ENCODE measurements around the gene CDH4. TPM values are rescaled to one million over a fixed set of nuclear protein-coding genes. Genes with fewer than 3 reads are reported as not detected.

Gene CDH4
- total and polyA plus RNA-seq, 5 donors from 2014 or later: 0.07 to 0.69 (median 0.49) TPM; not detected in 1

GRCh38 chr20:61411743-61412142, 159.7 kb downstream of the CDH4 start:
- H3K36me3 ChIP-seq (ENCODE audit: control insufficient read depth, insufficient read depth, low read length): no peaks in the 10 kb centered on the region
- no peaks in the 10 kb centered on the region for H3K4me1 ChIP-seq (ENCODE audit: control insufficient read depth, insufficient read depth, low read length, poor library complexity, severe bottlenecking)
- H3K4me1 Mint-ChIP-seq: peaks cover 0 to 5% (median 0%) of the 10 kb centered on the region in 4 donors
- no peaks in the 10 kb centered on the region for H3K9me3 ChIP-seq (ENCODE audit: control insufficient read depth in 2 of 2, low read length in 2 of 2)
- DNase-seq (no peak), ATAC-seq (ENCODE audit: low read depth in 2 of 2) (no peak)
- H3K4me3 ChIP-seq (ENCODE audit: low read depth, low read length): no peak overlapping the region
- no peaks in the 10 kb centered on the region for H3K27me3 Mint-ChIP-seq
- H3K27me3 ChIP-seq (ENCODE audit: control insufficient read depth, insufficient read depth, low read length): no peaks in the 10 kb centered on the region
- no peak overlapping the region for H3K27ac Mint-ChIP-seq
- no peaks in the 10 kb centered on the region for H3K36me3 Mint-ChIP-seq
- no peak overlapping the region for H3K27ac ChIP-seq (ENCODE audit: insufficient read depth, low read length, poor library complexity, severe bottlenecking)
- peaks cover 0 to 2% (median 0%) of the 10 kb centered on the region in 7 donors for H3K9me3 Mint-ChIP-seq
- no peak overlapping the region for H3K4me3 Mint-ChIP-seq

- ATAC-seq (ENCODE audit: low read depth in 2 of 2): no peak
- H3K36me3 Mint-ChIP-seq: no peaks in the 10 kb centered on the region
- no peaks in the 10 kb centered on the region for H3K27me3 ChIP-seq (ENCODE audit: control insufficient read depth, insufficient read depth, low read length)
Measured at GRCh38 chr20:61413752-61414151, 161.7 kb downstream of the CDH4 start.

GRCh38 chr20:61414455-61414991, 162.5 kb downstream of the CDH4 start:
- peaks cover 0 to 5% (median 0%) of the 10 kb centered on the region in 4 donors for H3K4me1 Mint-ChIP-seq
- H3K9me3 Mint-ChIP-seq: peaks cover 0 to 1% (median 0%) of the 10 kb centered on the region in 7 donors
- H3K4me1 ChIP-seq (ENCODE audit: control insufficient read depth, insufficient read depth, low read length, poor library complexity, severe bottlenecking): no peaks in the 10 kb centered on the region
- H3K9me3 ChIP-seq (ENCODE audit: control insufficient read depth in 2 of 2, low read length in 2 of 2): no peaks in the 10 kb centered on the region
- no peaks in the 10 kb centered on the region for H3K36me3 ChIP-seq (ENCODE audit: control insufficient read depth, insufficient read depth, low read length)
- no peaks in the 10 kb centered on the region for H3K36me3 Mint-ChIP-seq
- no peaks in the 10 kb centered on the region for H3K27me3 ChIP-seq (ENCODE audit: control insufficient read depth, insufficient read depth, low read length)
- ATAC-seq (ENCODE audit: low read depth in 2 of 2): no peak
- H3K4me3 Mint-ChIP-seq: no peak overlapping the region
- no peak overlapping the region for H3K4me3 ChIP-seq (ENCODE audit: low read depth, low read length)
- no peaks in the 10 kb centered on the region for H3K27me3 Mint-ChIP-seq
- H3K27ac Mint-ChIP-seq: no peak overlapping the region
- no peak overlapping the region for H3K27ac ChIP-seq (ENCODE audit: insufficient read depth, low read length, poor library complexity, severe bottlenecking)
- no peak for DNase-seq

More at GRCh38 chr20:61413752-61414151, 161.7 kb downstream of the CDH4 start:
- H3K27ac ChIP-seq (ENCODE audit: insufficient read depth, low read length, poor library complexity, severe bottlenecking): no peak overlapping the region
- Mint-ChIP-seq H3K4me3 (no peak overlapping the region), H3K27me3 (no peaks in the 10 kb centered on the region), H3K9me3 (peaks cover 0 to 1% (median 0%) of the 10 kb centered on the region in 7 donors), H3K4me1 (peaks cover 0 to 5% (median 0%) of the 10 kb centered on the region in 4 donors), H3K27ac (no peak overlapping the region)
- DNase-seq: no peak
- H3K4me3 ChIP-seq (ENCODE audit: low read depth, low read length): no peak overlapping the region
- no peaks in the 10 kb centered on the region for H3K36me3 ChIP-seq (ENCODE audit: control insufficient read depth, insufficient read depth, low read length)
- H3K9me3 ChIP-seq (ENCODE audit: control insufficient read depth in 2 of 2, low read length in 2 of 2): no peaks in the 10 kb centered on the region
- H3K4me1 ChIP-seq (ENCODE audit: control insufficient read depth, insufficient read depth, low read length, poor library complexity, severe bottlenecking): no peaks in the 10 kb centered on the region

GRCh38 chr20:61416546-61416945, 164.5 kb downstream of the CDH4 start:
- Mint-ChIP-seq H3K27me3 (no peaks in the 10 kb centered on the region), H3K4me1 (peaks cover 0 to 5% (median 0%) of the 10 kb centered on the region in 4 donors), H3K36me3 (no peaks in the 10 kb centered on the region), H3K4me3 (no peak overlapping the region), H3K9me3 (peaks cover 0 to 2% (median 0%) of the 10 kb centered on the region in 7 donors), H3K27ac (no peak overlapping the region)
- Histone ChIP-seq H3K4me3 (ENCODE audit: low read depth, low read length) (no peak overlapping the region), H3K36me3 (ENCODE audit: control insufficient read depth, insufficient read depth, low read length) (no peaks in the 10 kb centered on the region), H3K27me3 (ENCODE audit: control insufficient read depth, insufficient read depth, low read length) (no peaks in the 10 kb centered on the region), H3K9me3 (ENCODE audit: control insufficient read depth in 2 of 2, low read length in 2 of 2) (no peaks in the 10 kb centered on the region), H3K4me1 (ENCODE audit: control insufficient read depth, insufficient read depth, low read length, poor library complexity, severe bottlenecking) (no peaks in the 10 kb centered on the region), H3K27ac (ENCODE audit: insufficient read depth, low read length, poor library complexity, severe bottlenecking) (no peak overlapping the region)
- DNase-seq (no peak), ATAC-seq (ENCODE audit: low read depth in 2 of 2) (no peak)

GRCh38 chr20:61417221-61417941, 165.3 kb downstream of the CDH4 start:
- no peaks in the 10 kb centered on the region for H3K4me1 ChIP-seq (ENCODE audit: control insufficient read depth, insufficient read depth, low read length, poor library complexity, severe bottlenecking)
- no peak for DNase-seq
- no peaks in the 10 kb centered on the region for H3K9me3 ChIP-seq (ENCODE audit: control insufficient read depth in 2 of 2, low read length in 2 of 2)
- no peaks in the 10 kb centered on the region for H3K36me3 Mint-ChIP-seq
- H3K27ac Mint-ChIP-seq: no peak overlapping the region
- peaks cover 0 to 5% (median 0%) of the 10 kb centered on the region in 4 donors for H3K4me1 Mint-ChIP-seq
- H3K4me3 Mint-ChIP-seq: no peak overlapping the region
- no peaks in the 10 kb centered on the region for H3K36me3 ChIP-seq (ENCODE audit: control insufficient read depth, insufficient read depth, low read length)
- peaks cover 0 to 2% (median 0%) of the 10 kb centered on the region in 7 donors for H3K9me3 Mint-ChIP-seq
- H3K27me3 Mint-ChIP-seq: no peaks in the 10 kb centered on the region
- H3K27ac ChIP-seq (ENCODE audit: insufficient read depth, low read length, poor library complexity, severe bottlenecking): no peak overlapping the region
- no peaks in the 10 kb centered on the region for H3K27me3 ChIP-seq (ENCODE audit: control insufficient read depth, insufficient read depth, low read length)
- no peak for ATAC-seq (ENCODE audit: low read depth in 2 of 2)
- no peak overlapping the region for H3K4me3 ChIP-seq (ENCODE audit: low read depth, low read length)

GRCh38 chr20:61419010-61419409, 166.9 kb downstream of the CDH4 start:
- no peak overlapping the region for H3K27ac ChIP-seq (ENCODE audit: insufficient read depth, low read length, poor library complexity, severe bottlenecking)
- Mint-ChIP-seq H3K27me3 (no peaks in the 10 kb centered on the region), H3K4me3 (no peak overlapping the region), H3K36me3 (no peaks in the 10 kb centered on the region), H3K27ac (no peak overlapping the region), H3K9me3 (peaks cover 0 to 2% (median 0%) of the 10 kb centered on the region in 7 donors), H3K4me1 (peaks cover 0 to 5% (median 0%) of the 10 kb centered on the region in 4 donors)
- no peak overlapping the region for H3K4me3 ChIP-seq (ENCODE audit: low read depth, low read length)
- H3K36me3 ChIP-seq (ENCODE audit: control insufficient read depth, insufficient read depth, low read length): no peaks in the 10 kb centered on the region
- no peak for ATAC-seq (ENCODE audit: low read depth in 2 of 2)
- no peaks in the 10 kb centered on the region for H3K27me3 ChIP-seq (ENCODE audit: control insufficient read depth, insufficient read depth, low read length)
- H3K9me3 ChIP-seq (ENCODE audit: control insufficient read depth in 2 of 2, low read length in 2 of 2): no peaks in the 10 kb centered on the region
- H3K4me1 ChIP-seq (ENCODE audit: control insufficient read depth, insufficient read depth, low read length, poor library complexity, severe bottlenecking): no peaks in the 10 kb centered on the region
- no peak for DNase-seq

- H3K4me3 ChIP-seq (ENCODE audit: low read depth, low read length): no peak overlapping the region
- no peak for ATAC-seq (ENCODE audit: low read depth in 2 of 2)
- no peaks in the 10 kb centered on the region for H3K27me3 ChIP-seq (ENCODE audit: control insufficient read depth, insufficient read depth, low read length)
- no peaks in the 10 kb centered on the region for H3K27me3 Mint-ChIP-seq
- no peak overlapping the region for H3K27ac ChIP-seq (ENCODE audit: insufficient read depth, low read length, poor library complexity, severe bottlenecking)
- no peaks in the 10 kb centered on the region for H3K9me3 ChIP-seq (ENCODE audit: control insufficient read depth in 2 of 2, low read length in 2 of 2)
- no peaks in the 10 kb centered on the region for H3K36me3 ChIP-seq (ENCODE audit: control insufficient read depth, insufficient read depth, low read length)
- DNase-seq: no peak
- H3K4me1 ChIP-seq (ENCODE audit: control insufficient read depth, insufficient read depth, low read length, poor library complexity, severe bottlenecking): no peaks in the 10 kb centered on the region
- no peaks in the 10 kb centered on the region for H3K36me3 Mint-ChIP-seq
- H3K4me1 Mint-ChIP-seq: peaks cover 0 to 5% (median 0%) of the 10 kb centered on the region in 4 donors
- H3K4me3 Mint-ChIP-seq: no peak overlapping the region
- H3K9me3 Mint-ChIP-seq: peaks cover 0 to 2% (median 0%) of the 10 kb centered on the region in 7 donors
- no peak overlapping the region for H3K27ac Mint-ChIP-seq
Measured at GRCh38 chr20:61419501-61419900, 167.4 kb downstream of the CDH4 start.

GRCh38 chr20:61420056-61420455, 168.0 kb downstream of the CDH4 start:
- Mint-ChIP-seq H3K9me3 (peaks cover 0 to 2% (median 0%) of the 10 kb centered on the region in 7 donors), H3K27me3 (no peaks in the 10 kb centered on the region), H3K27ac (no peak overlapping the region), H3K4me3 (no peak overlapping the region), H3K4me1 (peaks cover 0 to 5% (median 0%) of the 10 kb centered on the region in 4 donors), H3K36me3 (no peaks in the 10 kb centered on the region)
- Histone ChIP-seq H3K27me3 (ENCODE audit: control insufficient read depth, insufficient read depth, low read length) (no peaks in the 10 kb centered on the region), H3K36me3 (ENCODE audit: control insufficient read depth, insufficient read depth, low read length) (no peaks in the 10 kb centered on the region), H3K4me3 (ENCODE audit: low read depth, low read length) (no peak overlapping the region), H3K27ac (ENCODE audit: insufficient read depth, low read length, poor library complexity, severe bottlenecking) (no peak overlapping the region), H3K9me3 (ENCODE audit: control insufficient read depth in 2 of 2, low read length in 2 of 2) (no peaks in the 10 kb centered on the region), H3K4me1 (ENCODE audit: control insufficient read depth, insufficient read depth, low read length, poor library complexity, severe bottlenecking) (no peaks in the 10 kb centered on the region)
- ATAC-seq (ENCODE audit: low read depth in 2 of 2) (no peak), DNase-seq (no peak)

All from CD4-positive, CD25-positive, alpha-beta regulatory T cell (primary cell).